ENCODE data around the gene ERP44.

Gene ERP44

DNA sequence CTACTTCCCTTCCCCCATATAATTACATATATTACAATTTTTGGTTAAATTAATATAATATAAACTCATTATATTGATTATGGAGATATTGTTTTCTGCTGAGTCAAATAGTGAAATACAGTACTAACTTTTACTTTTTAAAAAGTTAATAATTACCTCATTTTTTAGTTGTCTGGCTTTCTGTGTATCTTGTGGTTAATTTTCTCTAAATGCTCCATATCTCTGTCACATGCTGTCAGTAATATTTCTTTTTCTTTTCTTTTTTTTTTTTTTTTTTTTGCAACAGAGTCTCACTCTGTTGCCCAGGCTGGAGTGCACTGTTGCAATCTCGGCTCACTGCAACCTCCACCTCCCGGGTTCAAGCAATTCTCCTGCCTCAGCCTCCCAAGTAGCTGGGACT lies 169.1 kb downstream of the ERP44 start:
- DNase-seq: no peak

All from SIG-M5 (cell line).